Activated CD4-positive, alpha-beta T cell treated with anti-CD3 and anti-CD28 coated beads for 48 hours (primary cell): ENCODE results near the gene PIK3R2.
"Not testable (repeated sequence)": the region's sequence is repeated elsewhere in the genome, so short reads cannot be mapped to it uniquely, and the experiment has no call there.

ENCODE experiments used
- DNase-seq: peaks from one replicate; pipeline ENCODE4 v3.0.0-alpha.2; 2020

Gene PIK3R2

DNA sequence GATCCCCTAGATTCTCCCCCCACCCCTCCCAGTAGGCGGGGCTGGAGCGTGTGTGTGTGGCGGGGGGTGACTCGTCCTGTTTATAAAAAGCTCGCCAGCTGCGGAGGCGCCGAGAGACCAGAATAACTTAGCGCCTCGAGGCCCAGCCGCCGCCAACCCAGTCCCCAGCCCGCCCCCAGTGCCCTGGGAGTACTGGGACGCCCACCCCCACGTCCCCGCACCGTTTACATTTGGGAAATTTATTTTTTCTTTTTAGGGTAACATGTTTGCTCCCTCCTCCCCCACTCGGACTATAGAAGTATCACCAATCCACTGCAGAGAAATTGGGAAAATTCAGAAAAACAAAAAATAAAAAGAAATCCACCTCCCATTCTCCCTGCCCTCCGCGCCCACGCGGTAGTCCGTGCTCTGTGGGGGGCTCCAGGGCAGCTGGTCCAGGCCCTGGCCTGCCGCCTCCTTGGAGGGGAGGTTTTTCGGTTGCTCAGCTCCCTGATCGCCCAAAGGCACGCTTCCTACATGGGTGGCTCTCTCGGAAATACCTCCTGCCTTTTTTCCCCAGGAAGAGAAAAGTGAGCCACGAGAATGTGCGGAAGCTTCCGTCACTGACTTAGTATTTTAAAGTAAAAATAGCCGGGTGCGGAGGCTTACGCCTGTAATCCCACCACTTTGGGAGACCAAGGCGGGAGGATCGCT is 52.4 kb downstream of the PIK3R2 start:
- DNase-seq: peak; percentile 72

DNA sequence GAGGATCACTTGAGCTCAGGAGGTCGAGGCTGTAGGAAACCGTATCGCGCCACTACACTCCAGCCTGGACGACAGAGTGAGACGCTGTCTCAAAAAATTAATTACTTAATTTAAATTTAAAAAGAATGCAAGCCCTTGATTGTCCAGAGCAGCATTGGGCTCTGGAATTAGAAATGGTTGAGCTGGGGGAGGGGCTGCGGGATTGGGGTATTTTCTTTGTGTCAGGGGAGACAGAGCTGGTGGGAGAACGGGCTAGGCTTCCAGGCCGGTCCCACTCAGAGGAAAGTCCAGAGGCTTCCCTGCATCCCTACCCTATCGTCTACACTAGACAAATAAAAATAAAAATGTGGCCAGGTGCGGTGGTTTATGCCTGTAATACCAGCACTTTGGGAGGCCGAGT is 53.1 kb downstream of the PIK3R2 start:
- no peak for DNase-seq

DNA sequence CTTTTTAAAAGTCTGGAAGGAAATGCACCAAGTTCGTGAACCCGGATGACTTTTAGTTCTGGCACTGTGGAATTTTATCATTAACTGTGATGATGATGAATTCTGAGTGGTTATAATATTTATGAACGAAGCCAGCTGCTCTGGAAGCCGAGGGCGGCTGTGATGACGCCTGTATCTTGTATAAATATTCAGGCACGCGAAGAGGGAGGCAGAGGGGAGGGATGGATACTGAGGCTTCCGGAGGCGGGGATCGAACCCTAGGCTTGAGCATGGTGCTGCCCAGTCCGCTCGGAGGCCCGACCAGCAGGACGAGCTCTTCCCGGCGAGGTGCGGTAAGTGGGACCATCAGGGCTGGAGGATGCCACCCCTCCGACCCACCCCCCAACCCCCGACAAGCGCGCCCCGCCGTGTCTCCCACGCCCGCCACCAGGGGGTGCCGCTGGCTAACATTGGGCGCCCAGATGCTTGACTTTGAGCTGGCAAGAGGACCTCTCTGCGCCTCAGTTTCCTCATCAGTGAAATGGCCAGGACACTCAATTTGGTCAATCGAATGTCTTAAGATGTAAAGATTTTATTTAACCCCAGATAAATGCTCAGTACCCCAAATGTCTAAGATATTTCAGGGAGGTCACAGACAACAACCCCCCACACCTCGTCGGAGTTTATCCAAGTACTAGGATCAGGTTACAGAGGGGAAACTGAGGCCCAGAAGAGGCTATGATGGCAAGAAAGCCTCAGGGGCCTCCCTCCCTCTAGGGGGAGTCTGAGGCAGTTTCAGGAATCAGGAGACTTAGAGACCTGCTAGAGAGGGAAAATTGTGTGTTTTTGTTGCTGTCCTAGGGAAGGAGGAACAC is 55.4 kb downstream of the PIK3R2 start:
- DNase-seq: peak; percentile 72

DNA sequence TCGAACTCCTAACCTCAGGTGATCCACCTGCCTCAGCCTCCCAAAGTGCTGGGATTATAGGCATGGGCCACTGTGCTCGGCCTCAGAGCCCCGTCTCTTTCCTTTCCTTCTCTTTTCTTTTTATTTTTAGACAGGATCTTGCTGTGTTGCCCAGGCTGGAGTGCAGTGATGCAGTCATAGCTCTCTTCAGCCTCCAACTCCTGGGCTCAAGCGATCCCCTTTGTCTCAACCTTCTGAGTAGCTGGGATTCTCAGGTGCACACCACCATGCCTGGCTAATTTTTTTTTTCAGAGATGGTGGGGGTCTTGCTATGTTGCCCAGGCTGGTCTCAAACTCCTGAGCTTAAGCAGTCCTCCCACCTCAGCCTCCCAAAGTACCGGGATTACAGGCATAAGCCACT is 56.9 kb downstream of the PIK3R2 start:
- DNase-seq: not testable (repeated sequence)

DNA sequence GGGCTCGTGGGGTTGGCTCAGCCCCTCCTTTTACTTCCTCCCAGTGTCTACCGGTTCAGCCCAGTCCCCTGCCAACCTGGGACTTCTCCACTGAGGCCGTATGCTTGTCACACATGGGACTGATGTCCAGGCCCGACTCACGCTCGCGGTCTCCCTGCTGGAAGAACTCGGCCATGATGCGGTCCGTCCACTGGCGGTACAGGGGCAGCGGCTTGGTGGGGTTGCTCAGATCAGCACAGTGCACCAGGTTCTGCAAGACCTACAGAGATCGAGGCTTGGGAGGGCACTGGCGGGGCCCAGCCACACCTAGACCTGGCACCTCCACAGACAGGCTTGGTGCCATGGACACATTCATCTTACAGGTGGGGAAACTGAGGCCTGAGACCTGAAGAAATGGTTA is 58.7 kb downstream of the PIK3R2 start:
- no peak for DNase-seq

DNA sequence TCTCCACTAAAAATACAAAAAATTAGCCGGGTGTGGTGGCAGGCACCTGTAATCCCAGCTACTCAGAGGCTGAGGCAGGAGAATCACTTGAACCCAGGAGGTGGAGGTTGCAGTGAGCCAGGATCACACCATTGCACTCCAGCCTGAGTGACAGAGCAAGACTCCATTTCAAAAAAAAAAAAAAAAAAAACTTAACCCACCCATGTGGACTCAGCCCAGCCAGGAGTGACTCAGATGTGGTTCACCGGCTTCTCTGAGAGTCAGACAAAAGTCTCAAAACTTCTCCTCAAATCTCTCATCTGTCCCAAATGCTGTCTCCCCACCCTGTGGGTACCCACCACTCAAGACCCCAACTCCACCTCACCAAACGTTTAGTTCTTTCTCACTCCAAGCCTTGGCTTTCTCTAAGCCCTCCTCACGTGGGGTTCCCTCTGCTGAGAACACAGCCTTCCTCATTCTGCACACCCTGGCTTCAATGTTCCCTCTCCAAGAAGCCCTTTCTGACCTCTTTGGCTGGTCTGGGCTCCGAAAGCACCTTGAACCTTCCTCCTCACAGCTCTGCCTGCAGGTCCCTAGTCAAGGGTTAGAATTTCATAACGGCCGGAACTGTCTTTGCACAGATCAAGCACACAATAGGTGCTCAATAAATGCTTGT is 61.9 kb downstream of the PIK3R2 start:
- DNase-seq: peak; percentile 33

DNA sequence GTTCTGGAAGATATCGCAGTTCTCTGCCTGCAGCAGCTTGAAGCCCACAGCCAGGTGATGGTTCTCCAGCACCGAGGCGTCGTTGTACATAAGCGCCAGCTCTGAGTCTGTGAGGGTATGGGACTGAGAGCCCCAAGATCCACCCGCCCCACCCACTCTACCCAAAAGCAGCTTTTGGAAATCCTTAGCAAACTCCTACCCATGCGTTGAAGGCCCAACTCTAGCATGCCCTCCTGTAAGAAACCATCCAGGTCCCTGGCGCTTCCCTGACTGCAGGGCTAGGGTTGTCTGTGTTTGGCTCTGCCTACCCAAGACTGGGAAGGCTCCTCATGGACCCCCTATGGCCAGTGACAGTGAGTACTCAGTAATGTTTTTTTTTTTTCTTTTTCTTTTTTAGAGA is 63.8 kb downstream of the PIK3R2 start:
- DNase-seq: no peak

DNA sequence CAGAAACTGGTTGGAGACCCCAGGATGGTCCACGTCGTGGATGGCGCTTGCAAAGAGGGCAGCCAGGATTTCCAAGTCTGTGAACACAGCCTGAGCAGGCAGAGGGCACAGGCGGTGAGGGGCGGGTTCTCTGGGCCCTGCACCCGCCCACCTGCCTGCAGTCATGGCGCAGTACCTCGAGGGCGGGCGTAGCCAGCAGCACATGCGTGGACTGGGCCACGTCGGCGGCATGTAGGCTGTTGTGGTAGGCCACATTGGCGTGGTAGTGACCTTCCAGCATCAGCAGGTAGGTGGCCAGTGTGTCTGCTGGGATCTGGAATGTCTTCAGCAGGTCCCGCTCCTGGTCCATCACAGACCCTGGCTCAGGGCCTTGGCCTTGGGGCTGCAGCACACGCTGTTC is 65.2 kb downstream of the PIK3R2 start:
- no peak for DNase-seq

DNA sequence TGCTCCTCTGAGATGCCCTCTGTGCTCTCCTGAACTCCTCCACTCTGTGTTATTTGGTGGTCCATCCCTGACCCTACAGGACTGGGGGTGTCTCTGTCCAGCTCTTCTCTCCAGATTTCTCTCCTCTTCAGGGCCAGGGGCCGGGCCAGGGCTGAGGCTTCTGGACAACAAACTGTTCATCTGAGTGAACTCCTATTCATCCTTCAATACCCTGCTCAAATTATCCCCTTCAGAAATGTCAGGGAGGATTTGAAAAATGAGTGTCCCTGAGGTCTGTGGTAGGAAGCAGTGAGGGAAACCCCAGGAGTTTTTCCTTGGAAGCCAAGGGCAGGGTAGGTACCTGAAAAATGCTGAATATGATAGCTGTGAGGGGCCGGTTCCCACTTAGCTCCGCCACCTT is 65.6 kb downstream of the PIK3R2 start:
- DNase-seq: no peak
